ENCODE data around the gene PRSS22.

The PRSS22 gene

GRCh38 chr16:2848933-2849725 lies 8.8 kb downstream of the PRSS22 start:
- no peak for DNase-seq

- no peak for DNase-seq
These were observed 11.3 kb downstream of the PRSS22 start for GRCh38 chr16:2846511-2847310.

GRCh38 chr16:2845116-2845515 lies 12.9 kb downstream of the PRSS22 start:
- no peak for DNase-seq

- DNase-seq: no peak
These were observed 14.4 kb downstream of the PRSS22 start for GRCh38 chr16:2843526-2843925.

- DNase-seq: no peak
These were observed 15.5 kb downstream of the PRSS22 start for GRCh38 chr16:2842340-2843000.

GRCh38 chr16:2841606-2842339 lies 16.2 kb downstream of the PRSS22 start:
- no peak for DNase-seq

- no peak for DNase-seq
These were observed 17.1 kb downstream of the PRSS22 start for GRCh38 chr16:2840914-2841313.

GRCh38 chr16:2839650-2840450 lies 18.1 kb downstream of the PRSS22 start:
- DNase-seq: no peak

GRCh38 chr16:2838928-2839327 lies 19.0 kb downstream of the PRSS22 start:
- no peak for DNase-seq

GRCh38 chr16:2836646-2837508 lies 21.1 kb downstream of the PRSS22 start:
- DNase-seq: no peak

- DNase-seq: no peak
These were observed 22.1 kb downstream of the PRSS22 start for GRCh38 chr16:2835638-2836493.

- DNase-seq: no peak
These were observed 23.0 kb downstream of the PRSS22 start for GRCh38 chr16:2834968-2835367.

GRCh38 chr16:2833776-2834175 lies 24.2 kb downstream of the PRSS22 start:
- DNase-seq: no peak

- DNase-seq: no peak
These were observed 26.8 kb downstream of the PRSS22 start for GRCh38 chr16:2831203-2831602.

GRCh38 chr16:2830355-2830695 lies 27.6 kb downstream of the PRSS22 start:
- DNase-seq: no peak

- DNase-seq: no peak
These were observed 28.2 kb downstream of the PRSS22 start, which contains the start of gene ZG16B for GRCh38 chr16:2829501-2830354. Gene ZG16B (plus strand): TSS chr16:2830303. CDS start chr16:2830442, 139 bp downstream.

GRCh38 chr16:2828876-2829430 lies 29.0 kb downstream of the PRSS22 start:
- no peak for DNase-seq

GRCh38 chr16:2828521-2828840 lies 29.5 kb downstream of the PRSS22 start:
- no peak for DNase-seq
